ENCODE data around the gene RAF1.

- TF ChIP-seq CTCF (conservative IDR thresholded peaks at IDR 0.05 in 1 of 2, IDR thresholded peaks at IDR 0.05 in 1 of 2; ENCODE audit: low read depth in 1 of 2, low read length in 2 of 2) = peak; percentile 24 to 43
- TF ChIP-seq EZH2 (IDR thresholded peaks at IDR 0.05; ENCODE audit: low read length, missing control alignments) = no peak
Observed at GRCh38 chr3:12536423-12536822, 127.5 kb downstream of the RAF1 start.

Measured in fibroblast of lung (primary cell).